ENCODE results near the gene SPSB3. TPM values are rescaled to one million over a fixed set of nuclear protein-coding genes. Genes with fewer than 3 reads are reported as not detected.
"Not testable (repeated sequence)": the region's sequence is repeated elsewhere in the genome, so short reads cannot be mapped to it uniquely, and the experiment has no call there.

The SPSB3 gene
- total RNA-seq, 2 experiments from 2014 or later: 21.4 to 22.1 TPM

- POLR2A ChIA-PET: no interaction called here
- CTCF ChIA-PET: no interaction called here
These were observed 36.0 kb upstream of the SPSB3 start for GRCh38 chr16:1818204-1818872.

- CTCF ChIA-PET: interaction anchor here (1.7 kb wide), 1 partner anchor 10 kb away, joined by 4 read pairs; the partner anchor contains the start of gene FAHD1
These were observed 35.3 kb upstream of the SPSB3 start for GRCh38 chr16:1817716-1818115.

GRCh38 chr16:1817276-1817589 is 34.9 kb upstream of the SPSB3 start:
- ChIA-PET POLR2A (no interaction called here), CTCF (interaction anchor here (1.7 kb wide), 1 partner anchor 10 kb away, joined by 4 read pairs; the partner anchor contains the start of gene FAHD1)

More at GRCh38 chr16:1817716-1818115, 35.3 kb upstream of the SPSB3 start:
- POLR2A ChIA-PET: no interaction called here

- POLR2A ChIA-PET: no interaction called here
- CTCF ChIA-PET: interaction anchor here (1.7 kb wide), 1 partner anchor 11 kb away, joined by 4 read pairs; the partner anchor contains the start of gene FAHD1
These were observed 34.3 kb upstream of the SPSB3 start for GRCh38 chr16:1816396-1817275.

GRCh38 chr16:1815461-1815860 is 33.1 kb upstream of the SPSB3 start:
- POLR2A ChIA-PET: no interaction called here
- CTCF ChIA-PET: no interaction called here

- POLR2A ChIA-PET: no interaction called here
These were observed 30.4 kb upstream of the SPSB3 start for GRCh38 chr16:1812732-1813163.

GRCh38 chr16:1810536-1810935 is 28.2 kb upstream of the SPSB3 start:
- CTCF ChIA-PET: no interaction called here
- POLR2A ChIA-PET: no interaction called here

More at GRCh38 chr16:1812732-1813163, 30.4 kb upstream of the SPSB3 start:
- CTCF ChIA-PET: no interaction called here

- POLR2A ChIA-PET: no interaction called here
- CTCF ChIA-PET: no interaction called here
These were observed 27.7 kb upstream of the SPSB3 start for GRCh38 chr16:1810106-1810505.

GRCh38 chr16:1809281-1809801 is 27.0 kb upstream of the SPSB3 start:
- POLR2A ChIA-PET: no interaction called here
- CTCF ChIA-PET: no interaction called here

GRCh38 chr16:1808691-1809090 is 26.3 kb upstream of the SPSB3 start:
- ChIA-PET CTCF (no interaction called here), POLR2A (no interaction called here)

- POLR2A ChIA-PET: no interaction called here
These were observed 25.3 kb upstream of the SPSB3 start for GRCh38 chr16:1807626-1808025.

GRCh38 chr16:1800701-1801100 is 18.3 kb upstream of the SPSB3 start:
- ChIA-PET CTCF (no interaction called here), POLR2A (no interaction called here)

More at GRCh38 chr16:1807626-1808025, 25.3 kb upstream of the SPSB3 start:
- CTCF ChIA-PET: no interaction called here

- POLR2A ChIA-PET, CTCF ChIA-PET: not testable (repeated sequence)
These were observed 16.9 kb upstream of the SPSB3 start for GRCh38 chr16:1799263-1799662.

- POLR2A ChIA-PET: no interaction called here
- CTCF ChIA-PET: no interaction called here
These were observed 12.7 kb upstream of the SPSB3 start for GRCh38 chr16:1794908-1795666.

GRCh38 chr16:1794221-1794871 is 12.0 kb upstream of the SPSB3 start:
- POLR2A ChIA-PET: no interaction called here
- CTCF ChIA-PET: interaction anchor here (1.3 kb wide), 1 partner anchor 12 kb away, joined by 3 read pairs; the partner anchor contains the start of genes NUBP2 and SPSB3

GRCh38 chr16:1793578-1794220 is 11.3 kb upstream of the SPSB3 start, which contains the start of gene IGFALS:
Gene IGFALS, minus strand, starts transcription at chr16:1793705. Its CDS starts 53 bp downstream, at chr16:1793652.
- ChIA-PET POLR2A (no interaction called here), CTCF (interaction anchor here (1.3 kb wide), 1 partner anchor 11 kb away, joined by 3 read pairs; the partner anchor contains the start of genes NUBP2 and SPSB3)

GRCh38 chr16:1792836-1793577 is 10.6 kb upstream of the SPSB3 start:
- ChIA-PET POLR2A (no interaction called here), CTCF (interaction anchor here (0.9 to 1.3 kb wide), 2 partner anchors 9 to 10 kb away, joined by 3 read pairs; partner anchors contain the start of genes NUBP2 and SPSB3)

Measured in activated CD8-positive, alpha-beta memory T cell treated with anti-CD3 and anti-CD28 coated beads for 36 hours (primary cell).